Measurements from ENCODE around the gene CNOT2.

- TF ChIP-seq CTCF (IDR thresholded peaks at IDR 0.05) (no peak), REST (IDR thresholded peaks at IDR 0.05; ENCODE audit: insufficient read depth in 1 of 2, low read depth in 2 of 2, low read length in 1 of 2) (no peak), TCF7L2 (IDR thresholded peaks at IDR 0.05; ENCODE audit: low read depth, low read length) (no peak), POLR2AphosphoS5 (IDR thresholded peaks at IDR 0.05; ENCODE audit: low read depth, low read length) (no peak), SIN3A (IDR thresholded peaks at IDR 0.05; ENCODE audit: borderline replicate concordance, insufficient read depth, low read depth, low read length) (no peak)
These were observed 95.3 kb downstream of the CNOT2 start for GRCh38 chr12:70338531-70338930.
